Esophagus squamous epithelium (tissue), 5 donors: Measurements from ENCODE around the gene WWOX. TPM values are rescaled to one million over a fixed set of nuclear protein-coding genes. Genes with fewer than 3 reads are reported as not detected.

Experiments
- DNase-seq: peaks from one replicate; lab custom pipeline; 2025; lab: John Stamatoyannopoulos, UW
- H3K27ac ChIP-seq, 4 donors: fragments of 200-600 bp; sonication (generic); one replicate each; pipeline ENCODE4 v1.5.1; 2016 to 2019; ENCODE audit warnings: mild to moderate bottlenecking in 1 of 4
- H3K27me3 ChIP-seq, 4 donors: fragments of 200-600 bp; sonication (generic); 1 replicate in 3 of 4; 2 replicates in 1 of 4; pipeline versions ENCODE4 v1.5.1 to v1.6.0; 2017 to 2021; ENCODE audit warnings: antibody characterized with exemption in 1 of 4
- H3K36me3 ChIP-seq, 3 donors: fragments of 200-600 bp; sonication (generic); one replicate each; pipeline ENCODE4 v1.5.1; 2016 to 2019
- H3K4me1 ChIP-seq, 3 donors: fragments of 200-600 bp; sonication (generic); one replicate each; pipeline ENCODE4 v1.5.1; 2017 to 2019
- H3K4me3 ChIP-seq, 4 donors: fragments of 200-600 bp; sonication (generic); 1 replicate in 3 of 4; 2 replicates in 1 of 4; pipeline ENCODE4 v1.5.1; 2016 to 2019; ENCODE audit warnings: mild to moderate bottlenecking in 2 of 4, moderate library complexity in 1 of 4
- H3K9me3 ChIP-seq, 3 donors: fragments of 200-600 bp; sonication (generic); one replicate each; pipeline ENCODE4 v1.5.1; 2016 to 2019
- CTCF ChIP-seq, 6 experiments: fragments of 450-650 bp in 4 of 6; fragments of 200-600 bp in 2 of 6; sonication (generic) in 2 of 6; IDR thresholded peaks; one replicate each; pipeline ENCODE4 v1.5.1; 2016 to 2019; ENCODE audit warnings: antibody characterized with exemption in 6 of 6, mild to moderate bottlenecking in 4 of 6, moderate library complexity in 4 of 6
- POLR2A ChIP-seq, 4 donors: fragments of 450-650 bp; IDR thresholded peaks; one replicate each; pipeline ENCODE4 v1.6.1; 2017; ENCODE audit warnings: antibody characterized with exemption in 4 of 4, mild to moderate bottlenecking in 4 of 4, moderate library complexity in 3 of 4
- whole genome bisulfite sequencing, 2 donors: methylation state at CpG; one replicate each; pipeline ENCODE4 v1.1.5; 2018; 5-methylcytosine and 5-hydroxymethylcytosine counted together
- intact Hi-C: fragments of 100-400 bp; cut with DNase I; formaldehyde crosslinking; loops from one replicate; pipeline ENCODE4 v1.15.0; 2022
- total RNA-seq, 4 donors: library from RNA; depleted of rRNA; stranded (reverse); fragments of >200 nt; gene quantifications; one replicate each; pipeline ENCODE4 v1.1.0, GENCODE V29; 2016
- donor health status: DM: yes; HTN: yes; CAD: no.

The WWOX gene
- total RNA-seq, 4 donors from 2014 or later = 20.9 to 31.1 (median 27.5) TPM

GRCh38 chr16:78487471-78487870, 388.0 kb downstream of the WWOX start:
- Histone ChIP-seq H3K36me3 (no peaks in the 10 kb centered on the region), H3K27ac (no peak overlapping the region), H3K27me3 (no peaks in the 10 kb centered on the region), H3K4me1 (no peaks in the 10 kb centered on the region), H3K4me3 (no peak overlapping the region), H3K9me3 (no peaks in the 10 kb centered on the region)
- WGBS, 2 donors = 73 to 88% methylated on average over 3 of the region's 3 CpGs
- no peak for DNase-seq
- intact Hi-C loops = no loop called here
- no peak for TF ChIP-seq CTCF (IDR thresholded peaks at IDR 0.05)
- no peak for TF ChIP-seq POLR2A (IDR thresholded peaks at IDR 0.05)

DNA sequence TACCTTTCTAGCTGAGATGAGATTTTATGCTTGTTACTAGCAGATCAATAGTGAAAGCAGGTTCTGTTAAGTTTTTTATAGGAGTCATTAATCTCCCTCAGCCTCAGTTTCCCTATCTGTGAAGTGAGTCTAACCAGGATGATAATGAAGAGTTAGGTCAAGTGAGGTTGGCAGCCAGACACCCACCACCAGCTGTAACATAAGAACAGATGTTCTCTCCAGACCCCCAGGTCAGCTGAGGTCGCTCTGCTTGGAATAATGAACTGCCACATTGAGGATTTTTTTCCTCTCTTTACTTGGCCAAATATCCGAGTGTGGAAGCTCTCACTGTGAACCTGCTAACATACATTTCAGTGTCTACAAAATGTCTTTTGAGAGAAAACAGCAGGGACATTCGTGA, 389.6 kb downstream of the WWOX start:
- 55 to 56% methylated on average over 3 of the region's 3 CpGs for WGBS, 2 donors
- intact Hi-C loops = no loop called here
- H3K36me3 ChIP-seq = no peaks in the 10 kb centered on the region
- no peak for DNase-seq
- no peak for TF ChIP-seq CTCF (IDR thresholded peaks at IDR 0.05)
- H3K27ac ChIP-seq = no peak overlapping the region
- H3K4me3 ChIP-seq = no peak overlapping the region
- no peaks in the 10 kb centered on the region for H3K9me3 ChIP-seq
- H3K27me3 ChIP-seq = no peaks in the 10 kb centered on the region
- no peaks in the 10 kb centered on the region for H3K4me1 ChIP-seq

GRCh38 chr16:78489631-78490030, 390.2 kb downstream of the WWOX start:
- H3K27ac ChIP-seq = no peak overlapping the region
- 72 to 78% methylated on average over 5 of the region's 5 CpGs for WGBS, 2 donors

GRCh38 chr16:78490431-78490830, 391.0 kb downstream of the WWOX start:
- intact Hi-C loops = no loop called here
- WGBS, 2 donors = 89 to 96% methylated on average over 9 of the region's 11 CpGs
- H3K4me3 ChIP-seq = no peak overlapping the region
- no peak overlapping the region for H3K27ac ChIP-seq
- no peaks in the 10 kb centered on the region for H3K4me1 ChIP-seq
- DNase-seq = no peak
- TF ChIP-seq CTCF (IDR thresholded peaks at IDR 0.05) = no peak
- TF ChIP-seq POLR2A (IDR thresholded peaks at IDR 0.05) = no peak
- no peaks in the 10 kb centered on the region for H3K27me3 ChIP-seq
- H3K9me3 ChIP-seq = no peaks in the 10 kb centered on the region
- no peaks in the 10 kb centered on the region for H3K36me3 ChIP-seq

More at GRCh38 chr16:78489631-78490030, 390.2 kb downstream of the WWOX start:
- Histone ChIP-seq H3K36me3 (no peaks in the 10 kb centered on the region), H3K4me3 (no peak overlapping the region), H3K27me3 (no peaks in the 10 kb centered on the region), H3K4me1 (no peaks in the 10 kb centered on the region), H3K9me3 (no peaks in the 10 kb centered on the region)
- TF ChIP-seq CTCF (IDR thresholded peaks at IDR 0.05) (no peak), POLR2A (IDR thresholded peaks at IDR 0.05) (no peak)
- intact Hi-C loops = no loop called here
- DNase-seq = no peak

DNA sequence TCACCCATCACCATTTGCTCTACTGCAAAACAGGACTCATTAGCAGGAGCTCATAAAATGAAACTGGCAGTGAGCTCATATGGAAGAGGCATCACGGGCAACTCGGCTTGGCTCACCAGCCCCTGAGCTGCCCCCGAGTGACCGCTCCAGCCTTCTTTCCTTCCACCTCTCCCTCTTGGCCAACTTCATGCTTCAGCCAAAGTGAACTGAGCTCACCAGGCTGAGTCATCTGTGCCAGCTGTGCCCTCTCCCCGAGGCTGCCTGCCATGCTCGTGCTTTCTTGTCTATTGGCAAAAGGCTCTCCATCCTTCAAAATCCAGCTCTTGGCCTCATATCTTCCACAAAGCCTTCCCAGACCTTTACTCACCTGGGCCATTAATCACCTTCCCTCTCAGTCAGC, 391.4 kb downstream of the WWOX start:
- 24 to 32% methylated on average over 2 of the region's 6 CpGs for WGBS, 2 donors

More for the DNA sequence above, 391.4 kb downstream of the WWOX start:
- intact Hi-C loops = no loop called here
- DNase-seq = no peak
- H3K4me1 ChIP-seq = no peaks in the 10 kb centered on the region
- H3K27me3 ChIP-seq = no peaks in the 10 kb centered on the region
- no peak overlapping the region for H3K4me3 ChIP-seq
- no peaks in the 10 kb centered on the region for H3K9me3 ChIP-seq
- no peaks in the 10 kb centered on the region for H3K36me3 ChIP-seq
- TF ChIP-seq CTCF (IDR thresholded peaks at IDR 0.05) (no peak), POLR2A (IDR thresholded peaks at IDR 0.05) (no peak)
- H3K27ac ChIP-seq = no peak overlapping the region
